Left lobe of liver (tissue), 2 donors: ENCODE data around the gene LTB4R. TPM values are rescaled to one million over a fixed set of nuclear protein-coding genes. Genes with fewer than 3 reads are reported as not detected.
A peak's percentile ranks its signal among the peaks of the same experiment; 100 is the strongest.

Experiments
- ATAC-seq: fragments of 200-7000 bp; cut with Tn5 transposase; one replicate; pipeline ENCODE4 v1.9.1; 2020; ENCODE audit warnings: mild to moderate bottlenecking, moderate library complexity
- DNase-seq: peaks from one replicate; pipeline ENCODE4 v3.0.0-alpha.2; 2020; ENCODE audit warnings: low spot score
- total RNA-seq: library from RNA; stranded (reverse); gene quantifications from one replicate; pipeline ENCODE4 v1.2.1, GENCODE V29; 2021
- donor health status: DM: no; HTN: no; CAD: no; lungs with moderate emphysema.
- donor health status: DM: no; HTN: yes; CAD: no.

The LTB4R gene
- total RNA-seq, 1 donor from 2014 or later = 7.2 TPM

GRCh38 chr14:24277606-24278321 lies 33.5 kb upstream of the LTB4R start:
- ATAC-seq (no peak), DNase-seq (no peak)

- no peak for DNase-seq
- no peak for ATAC-seq
Measured at GRCh38 chr14:24278424-24278823, 32.9 kb upstream of the LTB4R start.

GRCh38 chr14:24279301-24280186 lies 31.8 kb upstream of the LTB4R start:
- ATAC-seq (peak; percentile 65), DNase-seq (no peak)

GRCh38 chr14:24280797-24281460 lies 30.4 kb upstream of the LTB4R start:
- ATAC-seq (no peak), DNase-seq (no peak)

GRCh38 chr14:24281636-24282035 lies 29.7 kb upstream of the LTB4R start:
- ATAC-seq = no peak
- DNase-seq = no peak

DNA sequence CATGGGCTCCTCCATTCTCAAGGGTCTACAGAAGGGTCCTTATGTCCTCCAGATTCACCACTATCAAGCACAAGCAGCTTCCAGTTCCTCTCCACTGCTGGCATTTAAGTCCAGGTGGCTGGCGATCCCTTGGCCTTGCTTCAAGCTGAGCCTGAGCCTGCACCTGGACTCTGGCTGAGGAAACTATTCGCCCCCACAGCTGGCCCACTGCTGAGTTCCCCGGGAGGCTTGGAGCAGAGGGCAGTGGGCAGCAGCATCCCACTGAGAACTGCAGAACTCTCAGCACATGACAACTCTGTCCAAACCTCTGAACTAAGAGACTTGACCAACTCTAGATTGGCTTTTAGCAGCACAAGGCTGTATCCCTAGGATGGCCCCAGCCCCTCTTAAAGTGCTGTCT lies 28.6 kb upstream of the LTB4R start:
- no peak for ATAC-seq

GRCh38 chr14:24283796-24284460 lies 27.4 kb upstream of the LTB4R start:
- DNase-seq = no peak

More for the DNA sequence above, 28.6 kb upstream of the LTB4R start:
- no peak for DNase-seq

GRCh38 chr14:24284501-24285035 lies 26.7 kb upstream of the LTB4R start:
- no peak for ATAC-seq
- DNase-seq = no peak

More at GRCh38 chr14:24283796-24284460, 27.4 kb upstream of the LTB4R start:
- no peak for ATAC-seq

DNA sequence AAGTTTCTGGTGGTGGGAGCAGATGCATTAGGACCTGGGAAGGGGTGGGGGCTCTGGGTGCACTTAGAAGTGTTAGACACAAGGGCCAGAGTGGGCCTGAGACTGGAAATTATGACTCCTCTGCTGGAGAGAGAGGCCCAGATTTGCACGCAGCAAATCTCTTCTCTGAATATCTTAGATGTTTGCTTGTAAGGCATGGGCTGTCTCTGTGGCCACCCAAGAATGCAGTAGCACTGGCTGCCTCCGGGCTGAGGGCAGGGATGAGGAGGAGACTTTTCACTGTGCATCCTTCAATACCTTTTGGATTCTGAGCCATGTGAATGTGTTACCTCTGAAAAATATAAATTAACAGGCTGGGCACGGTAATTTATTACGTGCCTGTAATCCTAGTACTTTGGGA lies 26.0 kb upstream of the LTB4R start:
- no peak for ATAC-seq
- DNase-seq = no peak

GRCh38 chr14:24286996-24287395 lies 24.3 kb upstream of the LTB4R start:
- DNase-seq (no peak), ATAC-seq (no peak)

DNA sequence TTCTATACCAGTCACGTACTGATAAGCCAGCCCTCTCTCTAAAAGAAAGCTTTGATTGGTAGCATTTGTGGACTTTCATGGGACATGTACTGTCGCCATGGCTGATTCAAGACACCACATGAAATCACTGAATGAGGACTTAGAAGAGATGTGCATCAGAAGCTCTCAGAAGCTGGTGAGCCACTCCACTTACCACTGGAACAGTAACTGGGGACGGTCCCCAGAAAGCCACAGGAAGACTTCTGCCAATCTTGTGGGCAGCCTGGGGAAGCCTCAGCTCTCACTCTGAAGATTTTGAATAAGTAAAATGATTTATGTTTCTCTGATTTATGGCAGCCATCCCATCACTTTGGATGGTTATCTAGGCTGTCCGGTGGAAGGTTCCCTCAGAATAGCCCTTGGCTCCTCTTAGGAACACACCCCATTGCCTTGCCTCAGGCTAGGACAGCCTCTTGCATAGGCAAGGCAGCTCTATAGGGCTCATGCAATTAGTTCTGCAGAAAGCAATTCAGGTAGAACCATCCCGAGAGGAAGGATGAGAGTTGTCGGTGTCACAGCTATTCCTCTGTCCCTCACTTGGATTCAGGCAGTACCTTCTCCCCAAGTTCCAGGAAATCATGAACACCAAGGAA lies 21.5 kb upstream of the LTB4R start:
- DNase-seq = no peak
- ATAC-seq = no peak

DNA sequence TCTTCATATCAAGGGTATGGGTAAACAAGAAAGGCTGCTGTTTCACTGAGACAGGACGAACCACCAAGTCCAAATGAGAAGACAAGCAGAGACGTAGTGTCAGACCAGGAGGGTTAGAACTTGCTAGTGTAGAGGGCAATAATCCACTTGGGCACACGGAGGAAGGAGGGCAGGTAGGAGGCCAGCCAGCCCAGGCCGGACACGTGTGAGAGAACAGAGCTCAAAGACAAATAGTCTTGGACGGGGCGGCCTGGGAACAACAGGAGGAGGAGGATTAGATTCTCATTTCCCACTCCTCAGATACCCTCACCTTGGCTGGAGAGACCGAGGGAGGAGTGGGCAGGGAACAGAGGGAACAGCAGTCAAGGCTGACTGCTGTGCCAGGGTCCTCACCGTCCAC lies 20.6 kb upstream of the LTB4R start:
- peak; percentile 57 for ATAC-seq

DNA sequence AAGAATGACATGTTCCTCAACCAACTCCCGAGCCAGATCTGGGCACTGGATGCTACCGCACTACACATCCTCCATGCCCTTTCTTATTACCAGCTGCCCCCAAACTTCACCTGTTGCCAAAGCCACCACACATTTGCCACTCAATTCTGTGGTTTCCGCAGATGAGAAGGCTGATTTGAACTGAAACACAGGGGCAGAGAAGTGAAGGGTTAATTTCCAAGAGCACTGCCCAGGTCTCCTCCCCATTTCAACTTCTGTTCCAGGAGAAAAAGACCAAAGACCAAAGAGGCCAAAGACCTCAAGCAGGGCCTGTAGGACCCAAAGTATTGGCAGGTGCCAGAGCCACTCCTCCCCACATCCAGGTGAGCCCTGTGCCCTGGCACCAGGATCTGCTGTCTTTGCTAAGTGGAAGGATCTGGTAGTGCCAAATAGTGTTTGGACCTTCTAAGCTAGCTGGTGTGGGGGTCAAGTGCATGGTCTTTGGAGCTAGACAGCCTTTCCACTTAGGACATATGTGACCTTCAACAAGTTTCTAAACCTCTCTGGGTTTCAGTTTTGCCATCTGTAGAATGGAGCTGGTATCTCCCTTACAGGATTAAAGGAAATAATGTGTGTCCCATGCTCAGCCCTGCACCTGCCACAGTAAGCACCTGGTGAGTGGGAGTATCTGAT lies 19.7 kb upstream of the LTB4R start:
- peak; percentile 86 for DNase-seq
- ATAC-seq = peak; percentile 93

More for the DNA sequence above, 20.6 kb upstream of the LTB4R start:
- DNase-seq = no peak

- DNase-seq = no peak
Measured at GRCh38 chr14:24292118-24292807, 19.0 kb upstream of the LTB4R start.

GRCh38 chr14:24293525-24293924 lies 17.8 kb upstream of the LTB4R start:
- ATAC-seq (no peak), DNase-seq (no peak)

More at GRCh38 chr14:24292118-24292807, 19.0 kb upstream of the LTB4R start:
- ATAC-seq = peak; percentile 7

DNA sequence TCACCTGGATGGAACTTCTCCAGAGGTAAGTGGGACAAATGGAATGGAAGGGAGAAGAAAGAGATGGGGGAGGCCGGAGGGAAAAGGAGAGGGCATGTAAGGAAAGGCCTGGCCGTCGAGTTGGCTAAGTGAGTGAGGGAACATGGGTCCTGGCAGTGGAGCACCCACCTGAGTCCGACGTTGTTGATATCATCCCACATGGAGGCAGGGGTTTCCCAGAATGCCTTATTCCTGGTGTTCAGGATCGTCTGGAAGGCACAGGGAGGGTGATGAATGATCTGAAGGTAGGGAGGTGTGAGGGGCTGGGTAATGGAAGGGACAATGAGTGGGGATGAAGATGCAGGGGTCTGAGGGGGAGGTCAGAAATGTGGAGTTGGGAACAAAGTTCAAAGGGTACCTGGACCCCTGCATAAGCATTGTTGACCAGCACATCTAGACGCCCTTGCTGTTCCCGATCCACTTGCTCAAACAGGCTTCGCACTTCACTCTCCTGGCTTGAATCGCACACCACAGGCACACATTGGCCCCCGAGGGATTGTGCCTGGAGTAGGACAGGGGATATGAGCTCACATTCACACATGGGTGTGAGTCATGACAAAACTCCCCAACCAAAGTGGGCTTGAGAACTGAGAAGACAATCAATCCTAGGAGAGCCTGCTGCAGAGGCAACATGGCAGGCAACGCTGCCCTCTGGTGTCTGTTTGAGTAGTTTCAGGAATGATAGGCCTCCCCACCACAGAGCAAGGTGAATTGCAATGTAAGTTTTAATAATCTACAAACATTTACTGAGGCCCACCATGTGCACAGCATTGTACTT lies 14.8 kb upstream of the LTB4R start:
- no peak for DNase-seq
- ATAC-seq = peak; percentile 37

- DNase-seq (no peak), ATAC-seq (peak; percentile 33)
Measured at GRCh38 chr14:24297190-24297964, 13.9 kb upstream of the LTB4R start.
